COLO829 (cell line): Measurements from ENCODE around the gene ATXN1L.
"Not testable (repeated sequence)": the region's sequence is repeated elsewhere in the genome, so short reads cannot be mapped to it uniquely, and the experiment has no call there.

ENCODE experiments used
- DNase-seq: peaks from one replicate; pipeline ENCODE4 v3.0.0; 2012; ENCODE audit warnings: low spot score

Gene ATXN1L

GRCh38 chr16:71894921-71895678, 49.3 kb downstream of the ATXN1L start, which contains the start of gene IST1:
TSS of gene IST1 (plus strand) at chr16:71895531. CDS start at chr16:71915641, 20,110 bp downstream.
- DNase-seq, result peak; percentile 91

- no peak for DNase-seq
Observed at GRCh38 chr16:71895679-71896365, 50.0 kb downstream of the ATXN1L start.

- DNase-seq, result no peak
Observed at GRCh38 chr16:71896764-71897368, 51.1 kb downstream of the ATXN1L start.

- DNase-seq, result no peak
Observed at GRCh38 chr16:71899171-71899570, 53.4 kb downstream of the ATXN1L start.

GRCh38 chr16:71902656-71903365, 57.0 kb downstream of the ATXN1L start:
- no peak for DNase-seq

- DNase-seq, result no peak
Observed at GRCh38 chr16:71903608-71904007, 57.8 kb downstream of the ATXN1L start.

GRCh38 chr16:71904239-71904638, 58.5 kb downstream of the ATXN1L start:
- no peak for DNase-seq

GRCh38 chr16:71905765-71906164, 60.0 kb downstream of the ATXN1L start:
- not testable (repeated sequence) for DNase-seq
